Rectal smooth muscle tissue (tissue), 1 donor: ENCODE measurements around the gene NIPAL3.
"Not testable (repeated sequence)": the region's sequence is repeated elsewhere in the genome, so short reads cannot be mapped to it uniquely, and the experiment has no call there.

ENCODE experiments used
- H3K27ac ChIP-seq: one replicate; pipeline ENCODE4 v1.7.0; 2013; ENCODE audit warnings: low read depth, low read length, inconsistent platforms
- H3K27me3 ChIP-seq: one replicate; pipeline ENCODE4 v1.7.0; 2013; ENCODE audit warnings: low read length; ENCODE audit not compliant: control insufficient read depth, insufficient read depth
- H3K36me3 ChIP-seq: one replicate; pipeline ENCODE4 v1.7.0; 2013; ENCODE audit warnings: low read length; ENCODE audit not compliant: control insufficient read depth, insufficient read depth
- H3K4me1 ChIP-seq: one replicate; pipeline ENCODE4 v1.7.0; 2013; ENCODE audit warnings: low read length; ENCODE audit not compliant: control insufficient read depth, insufficient read depth
- H3K4me3 ChIP-seq: one replicate; pipeline ENCODE4 v1.7.0; 2013; ENCODE audit warnings: low read length
- H3K9ac ChIP-seq: one replicate; pipeline ENCODE4 v1.7.0; 2013; ENCODE audit warnings: low read length

Gene NIPAL3

GRCh38 chr1:24457866-24458265, 42.3 kb downstream of the NIPAL3 start:
- Histone ChIP-seq H3K27ac (no peak overlapping the region), H3K27me3 (no peaks in the 10 kb centered on the region), H3K4me3 (no peak overlapping the region), H3K9ac (no peak overlapping the region), H3K36me3 (peaks cover 25% of the 10 kb centered on the region), H3K4me1 (no peaks in the 10 kb centered on the region)

- peaks cover 21% of the 10 kb centered on the region for H3K36me3 ChIP-seq
- H3K27ac ChIP-seq: no peak overlapping the region
- H3K4me3 ChIP-seq: no peak overlapping the region
- no peak overlapping the region for H3K9ac ChIP-seq
- H3K4me1 ChIP-seq: no peaks in the 10 kb centered on the region
- no peaks in the 10 kb centered on the region for H3K27me3 ChIP-seq
Measured at GRCh38 chr1:24459551-24460266, 44.1 kb downstream of the NIPAL3 start.

GRCh38 chr1:24462128-24462527, 46.5 kb downstream of the NIPAL3 start:
- not testable (repeated sequence) for H3K27me3 ChIP-seq, H3K4me3 ChIP-seq, H3K9ac ChIP-seq, H3K27ac ChIP-seq, H3K4me1 ChIP-seq
- peaks cover 14% of the 10 kb centered on the region for H3K36me3 ChIP-seq

GRCh38 chr1:24463776-24464735, 48.5 kb downstream of the NIPAL3 start:
- Histone ChIP-seq H3K4me3 (no peak overlapping the region), H3K4me1 (no peaks in the 10 kb centered on the region), H3K9ac (no peak overlapping the region), H3K27me3 (no peaks in the 10 kb centered on the region), H3K36me3 (peaks cover 11% of the 10 kb centered on the region), H3K27ac (no peak overlapping the region)

- H3K27me3 ChIP-seq: no peaks in the 10 kb centered on the region
- H3K9ac ChIP-seq: no peak overlapping the region
- H3K36me3 ChIP-seq: peaks cover 2% of the 10 kb centered on the region
- no peaks in the 10 kb centered on the region for H3K4me1 ChIP-seq
- no peak overlapping the region for H3K4me3 ChIP-seq
- H3K27ac ChIP-seq: no peak overlapping the region
Measured at GRCh38 chr1:24465099-24465498, 49.5 kb downstream of the NIPAL3 start.

- H3K27ac ChIP-seq: no peak overlapping the region
- H3K4me3 ChIP-seq: no peak overlapping the region
- no peaks in the 10 kb centered on the region for H3K4me1 ChIP-seq
- peaks cover 2% of the 10 kb centered on the region for H3K36me3 ChIP-seq
- H3K9ac ChIP-seq: no peak overlapping the region
- H3K27me3 ChIP-seq: no peaks in the 10 kb centered on the region
Measured at GRCh38 chr1:24465638-24466037, 50.0 kb downstream of the NIPAL3 start.

- Histone ChIP-seq H3K4me3 (no peak overlapping the region), H3K27me3 (no peaks in the 10 kb centered on the region), H3K4me1 (no peaks in the 10 kb centered on the region), H3K27ac (no peak overlapping the region), H3K9ac (no peak overlapping the region), H3K36me3 (peaks cover 2% of the 10 kb centered on the region)
Measured at GRCh38 chr1:24468685-24469316, 53.2 kb downstream of the NIPAL3 start.

GRCh38 chr1:24470592-24470991, 55.0 kb downstream of the NIPAL3 start:
- Histone ChIP-seq H3K27me3 (no peaks in the 10 kb centered on the region), H3K4me1 (no peaks in the 10 kb centered on the region), H3K9ac (no peak overlapping the region), H3K36me3 (peaks cover 2% of the 10 kb centered on the region), H3K27ac (no peak overlapping the region), H3K4me3 (no peak overlapping the region)

GRCh38 chr1:24472527-24473251, 57.1 kb downstream of the NIPAL3 start:
- Histone ChIP-seq H3K4me1 (no peaks in the 10 kb centered on the region), H3K27me3 (no peaks in the 10 kb centered on the region), H3K27ac (no peak overlapping the region), H3K36me3 (no peaks in the 10 kb centered on the region), H3K9ac (no peak overlapping the region), H3K4me3 (no peak overlapping the region)

GRCh38 chr1:24474193-24474592, 58.6 kb downstream of the NIPAL3 start:
- Histone ChIP-seq H3K27me3 (no peaks in the 10 kb centered on the region), H3K36me3 (no peaks in the 10 kb centered on the region), H3K9ac (no peak overlapping the region), H3K4me3 (no peak overlapping the region), H3K27ac (no peak overlapping the region), H3K4me1 (no peaks in the 10 kb centered on the region)

- no peak overlapping the region for H3K27ac ChIP-seq
- no peaks in the 10 kb centered on the region for H3K36me3 ChIP-seq
- no peak overlapping the region for H3K4me3 ChIP-seq
- H3K4me1 ChIP-seq: no peaks in the 10 kb centered on the region
- H3K27me3 ChIP-seq: no peaks in the 10 kb centered on the region
- no peak overlapping the region for H3K9ac ChIP-seq
Measured at GRCh38 chr1:24475700-24476099, 60.1 kb downstream of the NIPAL3 start.

GRCh38 chr1:24476571-24476970, 61.0 kb downstream of the NIPAL3 start:
- H3K27ac ChIP-seq: no peak overlapping the region
- H3K36me3 ChIP-seq: no peaks in the 10 kb centered on the region
- H3K4me3 ChIP-seq: no peak overlapping the region
- no peaks in the 10 kb centered on the region for H3K4me1 ChIP-seq
- H3K27me3 ChIP-seq: no peaks in the 10 kb centered on the region
- no peak overlapping the region for H3K9ac ChIP-seq
